HepG2 (cell line): Measurements from ENCODE around the gene NPC1. TPM values are rescaled to one million over a fixed set of nuclear protein-coding genes. Genes with fewer than 3 reads are reported as not detected.

Source experiments
- AGO1 ChIP-seq: fragments of 200-400 bp; formaldehyde crosslinking; IDR thresholded peaks from 2 replicates; pipeline ENCODE4 v1.6.1; 2017; ENCODE audit warnings: mild to moderate bottlenecking, low read depth, low read length, moderate library complexity; ENCODE audit not compliant: poor library complexity, severe bottlenecking
- DMAP1 ChIP-seq: IDR thresholded peaks from 2 replicates; pipeline ENCODE4 v1.6.1; 2016
- HINFP ChIP-seq: sonication (generic); formaldehyde crosslinking; IDR thresholded peaks from 2 replicates; pipeline ENCODE4 v1.4.0; 2020; ENCODE audit warnings: low read depth, mild to moderate bottlenecking, missing genetic modification reagents
- MNT ChIP-seq: fragments of 450-650 bp; IDR thresholded peaks from 2 replicates; pipeline ENCODE4 v1.6.1; 2016
- NR2F2 ChIP-seq: IDR thresholded peaks from 2 replicates; pipeline ENCODE4 v1.6.1; 2012; ENCODE audit warnings: low read depth, inconsistent platforms, borderline replicate concordance
- NRL ChIP-seq: sonication (generic); formaldehyde crosslinking; IDR thresholded peaks from 2 replicates; pipeline ENCODE4 v1.5.0; 2020; ENCODE audit warnings: missing genetic modification reagents, mild to moderate bottlenecking, moderate library complexity, borderline replicate concordance
- REPIN1 ChIP-seq: sonication (generic); formaldehyde crosslinking; IDR thresholded peaks from 2 replicates; pipeline ENCODE4 v1.8.0; 2022; ENCODE audit warnings: missing genetic modification reagents, low read depth, mild to moderate bottlenecking, borderline replicate concordance
- SALL1 ChIP-seq: sonication (generic); formaldehyde crosslinking; IDR thresholded peaks from 2 replicates; pipeline ENCODE4 v1.8.0; 2022; ENCODE audit warnings: mild to moderate bottlenecking, missing genetic modification reagents
- SPEN ChIP-seq: sonication (generic); formaldehyde crosslinking; IDR thresholded peaks from 2 replicates; pipeline ENCODE4 v1.5.1; 2020; ENCODE audit warnings: low read depth, mild to moderate bottlenecking, missing genetic modification reagents
- TCF7 ChIP-seq: sonication (generic); IDR thresholded peaks from 2 replicates; pipeline ENCODE4 v1.6.1; 2016; ENCODE audit warnings: antibody characterized with exemption, low read depth
- WIZ ChIP-seq: sonication (generic); formaldehyde crosslinking; IDR thresholded peaks from 2 replicates; pipeline ENCODE4 v1.5.1; 2020; ENCODE audit warnings: mild to moderate bottlenecking, missing genetic modification reagents
- YEATS2 ChIP-seq: sonication (generic); formaldehyde crosslinking; IDR thresholded peaks from 2 replicates; pipeline ENCODE4 v1.4.0; 2020; ENCODE audit warnings: missing genetic modification reagents, borderline replicate concordance
- ZFY ChIP-seq: sonication (generic); formaldehyde crosslinking; IDR thresholded peaks from 2 replicates; pipeline ENCODE4 v1.4.0; 2020; ENCODE audit warnings: missing genetic modification reagents
- ZNF274 ChIP-seq: sonication (generic); formaldehyde crosslinking; IDR thresholded peaks from 2 replicates; pipeline ENCODE4 v1.5.1; 2020; ENCODE audit warnings: mild to moderate bottlenecking, missing genetic modification reagents
- ZNF280D ChIP-seq: sonication (generic); formaldehyde crosslinking; IDR thresholded peaks from 2 replicates; pipeline ENCODE4 v1.5.1; 2020; ENCODE audit warnings: mild to moderate bottlenecking, missing genetic modification reagents
- ZNF501 ChIP-seq: sonication (generic); formaldehyde crosslinking; IDR thresholded peaks from 2 replicates; pipeline ENCODE4 v1.5.1; 2020; ENCODE audit warnings: mild to moderate bottlenecking, moderate library complexity, missing genetic modification reagents
- ZNF770 ChIP-seq: sonication (generic); formaldehyde crosslinking; IDR thresholded peaks from 2 replicates; pipeline ENCODE4 v1.5.0; 2020; ENCODE audit warnings: mild to moderate bottlenecking, missing genetic modification reagents
- ZNF784 ChIP-seq: sonication (generic); formaldehyde crosslinking; IDR thresholded peaks from 2 replicates; pipeline ENCODE4 v1.5.1; 2020; ENCODE audit warnings: missing genetic modification reagents, mild to moderate bottlenecking, borderline replicate concordance
- polyA plus RNA-seq, 8 experiments: library from polyadenylated mRNA; depleted of rRNA in 3 of 8; stranded (reverse) in 7 of 8; unstranded in 1 of 8; fragments of >200 nt; fragmentation: Illumina TruSeq in 4 of 8; extraction: Trizol in 4 of 8; gene quantifications; 2 replicates each; pipeline versions ENCODE4 v1.2.1 to v1.2.3, GENCODE V29; 2011 to 2016; ENCODE audit warnings: low read depth in 4 of 8, missing spikeins in 1 of 8, mixed read lengths in 1 of 8; ENCODE audit not compliant: insufficient read depth in 1 of 8
- total RNA-seq, 5 experiments: library from RNA; depleted of rRNA; stranded (reverse); fragments of >200 nt; fragmentation: Illumina TruSeq; extraction: Trizol; gene quantifications; 2 replicates each; pipeline ENCODE4 v1.2.3, GENCODE V29; 2016; ENCODE audit warnings: low read depth in 1 of 5

NPC1 gene
- total and polyA plus RNA-seq, 2 of the 13 experiments (the other 11 are each of a cell fraction or from before 2014, with no cell fraction given) = 46.5 to 114 TPM

GRCh38 chr18:23586249-23587196, at the start of gene NPC1 (continued):
- TF ChIP-seq ZNF770 = 0 out of 2 replicates have a peak, but pooled peaks have one; percentile 43
- no peak for TF ChIP-seq ZNF280D (CRISPR knock-in tag)
- TF ChIP-seq NRL (CRISPR knock-in tag) = peak; percentile 48; the same call in 1 of the 2 replicates
- peak; percentile 83; the same call in 1 of the 2 replicates for TF ChIP-seq DMAP1 (CRISPR knock-in tag)
- peak; percentile 2; the same call in 1 of the 2 replicates for TF ChIP-seq MNT
- TF ChIP-seq SPEN (CRISPR knock-in tag) = peak; percentile 15
- peak; percentile 34; the same call in 1 of the 2 replicates for TF ChIP-seq ZNF274
- TF ChIP-seq HINFP = peak; percentile 62; the same call in 1 of the 2 replicates
- TF ChIP-seq ZNF784 = peak; percentile 65; the same call in 1 of the 2 replicates
- TF ChIP-seq REPIN1 (CRISPR knock-in tag) = peak; percentile 46; the same call in 1 of the 2 replicates
- TF ChIP-seq ZNF501 (CRISPR knock-in tag) = 0 out of 2 replicates have a peak, but pooled peaks have one; percentile 44
- TF ChIP-seq ZFY (CRISPR knock-in tag) = peak; percentile 76
- peak; percentile 46; the same call in 1 of the 2 replicates for TF ChIP-seq YEATS2 (CRISPR knock-in tag)
- TF ChIP-seq TCF7 = 0 out of 2 replicates have a peak, but pooled peaks have one; percentile 17
- TF ChIP-seq AGO1 = peak; percentile 53
- peak; percentile 48; the same call in 1 of the 2 replicates for TF ChIP-seq NR2F2
- TF ChIP-seq WIZ = peak; percentile 42; the same call in 1 of the 2 replicates
- TF ChIP-seq SALL1 (CRISPR knock-in tag) = peak; percentile 75
